GM12864 (cell line): Measurements from ENCODE around the gene TTYH2.

Experiments used
- DNase-seq: peaks from one replicate; pipeline ENCODE4 v3.0.0-alpha.2; 2011; ENCODE audit warnings: low read depth
- H3K4me3 ChIP-seq: 2 replicates; pipeline ENCODE4 v1.5.1; 2011; ENCODE audit warnings: mild to moderate bottlenecking, low read depth, low read length, control low read depth
- TF ChIP-seq, protein P1 (sequence below): IDR thresholded peaks from 2 replicates; pipeline ENCODE4 v1.5.1; 2011; ENCODE audit warnings: low read depth, mild to moderate bottlenecking, moderate library complexity, low read length, control low read depth, inconsistent platforms; ENCODE audit errors: missing control alignments

Gene TTYH2

DNA sequence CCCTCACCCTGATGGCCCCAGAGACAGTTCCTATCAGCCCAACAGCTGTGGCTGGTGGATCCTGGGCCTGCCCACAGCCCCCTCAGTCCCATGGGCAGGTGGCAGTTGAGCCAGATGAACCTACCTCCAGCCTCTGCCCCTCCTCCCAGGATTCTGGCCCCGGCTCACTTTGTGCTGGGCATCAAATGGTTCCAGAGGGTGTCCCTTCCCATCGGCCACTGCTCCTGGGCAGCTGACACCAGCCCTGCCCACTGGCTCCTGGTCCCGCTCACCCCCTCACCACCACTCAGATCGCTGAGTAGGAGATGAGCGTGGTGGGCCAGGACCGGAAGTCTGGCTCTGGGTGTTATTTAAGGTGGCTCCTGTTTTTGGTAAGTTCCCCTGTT lies 2.0 kb downstream of the TTYH2 start:
- no peak overlapping the region for H3K4me3 ChIP-seq
- TF ChIP-seq, protein P1, sequence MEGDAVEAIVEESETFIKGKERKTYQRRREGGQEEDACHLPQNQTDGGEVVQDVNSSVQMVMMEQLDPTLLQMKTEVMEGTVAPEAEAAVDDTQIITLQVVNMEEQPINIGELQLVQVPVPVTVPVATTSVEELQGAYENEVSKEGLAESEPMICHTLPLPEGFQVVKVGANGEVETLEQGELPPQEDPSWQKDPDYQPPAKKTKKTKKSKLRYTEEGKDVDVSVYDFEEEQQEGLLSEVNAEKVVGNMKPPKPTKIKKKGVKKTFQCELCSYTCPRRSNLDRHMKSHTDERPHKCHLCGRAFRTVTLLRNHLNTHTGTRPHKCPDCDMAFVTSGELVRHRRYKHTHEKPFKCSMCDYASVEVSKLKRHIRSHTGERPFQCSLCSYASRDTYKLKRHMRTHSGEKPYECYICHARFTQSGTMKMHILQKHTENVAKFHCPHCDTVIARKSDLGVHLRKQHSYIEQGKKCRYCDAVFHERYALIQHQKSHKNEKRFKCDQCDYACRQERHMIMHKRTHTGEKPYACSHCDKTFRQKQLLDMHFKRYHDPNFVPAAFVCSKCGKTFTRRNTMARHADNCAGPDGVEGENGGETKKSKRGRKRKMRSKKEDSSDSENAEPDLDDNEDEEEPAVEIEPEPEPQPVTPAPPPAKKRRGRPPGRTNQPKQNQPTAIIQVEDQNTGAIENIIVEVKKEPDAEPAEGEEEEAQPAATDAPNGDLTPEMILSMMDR: no peak
- DNase-seq: no peak

DNA sequence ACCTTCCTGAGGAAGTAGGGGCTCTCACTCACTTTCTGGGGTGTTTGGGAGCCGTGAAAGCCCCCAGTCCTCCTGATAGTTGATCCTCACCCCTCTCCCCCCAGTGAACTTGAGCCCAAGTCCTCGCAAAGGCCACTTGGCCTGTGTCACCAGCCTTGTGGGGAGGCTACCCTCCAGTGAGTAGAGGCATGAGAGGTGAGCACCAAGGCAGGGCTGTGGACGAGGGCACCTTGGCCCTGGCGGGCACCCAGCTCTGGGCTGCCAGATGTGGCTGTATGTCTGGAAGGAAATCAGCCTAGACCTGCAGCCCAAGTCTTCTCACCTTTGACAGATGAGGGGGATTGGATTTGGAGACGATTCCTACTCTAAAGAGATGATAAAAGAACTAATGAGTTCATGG lies 3.1 kb downstream of the TTYH2 start:
- DNase-seq: no peak
- TF ChIP-seq, protein P1: no peak
- H3K4me3 ChIP-seq: no peak overlapping the region

DNA sequence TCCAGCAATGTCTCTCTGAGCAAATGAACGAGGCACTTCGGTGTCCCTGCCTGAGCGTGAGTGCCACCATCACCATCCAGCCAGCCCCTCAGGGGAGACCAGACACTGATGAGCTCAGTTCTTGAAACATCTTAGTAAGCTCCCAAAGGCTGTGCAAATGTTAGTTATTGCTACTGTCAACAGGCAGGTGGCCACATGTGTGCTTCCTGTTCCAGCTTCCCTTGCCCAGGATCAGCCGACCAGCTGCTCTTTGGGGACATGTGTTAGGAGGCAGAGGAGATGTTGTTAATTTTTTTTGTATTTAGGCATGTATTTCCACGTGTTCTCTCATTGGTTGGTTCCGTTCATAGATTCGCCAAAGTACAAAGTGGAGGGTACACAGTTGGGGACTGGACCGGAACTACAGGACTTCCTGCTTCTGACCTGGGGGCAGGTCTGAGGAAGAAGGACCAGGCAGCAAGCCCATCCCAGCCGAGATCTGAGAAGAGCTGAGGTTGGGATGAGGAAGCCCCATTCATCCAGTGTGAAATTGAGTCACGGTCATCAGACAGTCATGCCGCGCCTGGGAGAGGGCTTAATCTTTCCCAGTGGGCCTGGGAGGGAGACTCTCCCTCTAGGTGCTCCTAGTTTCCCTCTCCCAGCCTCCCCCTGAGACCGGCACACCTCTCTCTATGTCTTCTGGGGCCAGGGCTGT lies 3.8 kb downstream of the TTYH2 start:
- TF ChIP-seq, protein P1: no peak
- no peak overlapping the region for H3K4me3 ChIP-seq
- no peak for DNase-seq

DNA sequence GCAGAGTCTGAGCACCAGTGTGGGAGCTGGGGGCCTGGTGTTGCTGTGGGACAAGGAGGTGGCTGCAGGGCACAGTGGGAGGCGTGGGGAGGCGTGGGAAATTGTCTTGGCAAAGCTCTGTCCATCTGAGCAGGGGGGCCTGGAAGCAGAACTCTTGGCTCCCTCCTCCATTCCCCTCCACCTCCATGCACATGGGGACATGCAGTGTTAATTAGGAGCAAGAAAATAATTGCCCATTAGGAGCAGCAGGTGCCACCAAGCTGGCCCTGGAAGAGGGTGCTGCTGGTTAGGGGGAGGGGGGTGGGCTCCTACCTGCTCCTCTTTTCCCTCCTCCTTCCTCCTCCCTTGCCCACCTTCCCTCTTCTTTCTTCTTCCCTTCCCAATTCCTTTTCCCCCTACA lies 4.5 kb downstream of the TTYH2 start:
- TF ChIP-seq, protein P1: no peak
- no peak overlapping the region for H3K4me3 ChIP-seq
- DNase-seq: no peak

DNA sequence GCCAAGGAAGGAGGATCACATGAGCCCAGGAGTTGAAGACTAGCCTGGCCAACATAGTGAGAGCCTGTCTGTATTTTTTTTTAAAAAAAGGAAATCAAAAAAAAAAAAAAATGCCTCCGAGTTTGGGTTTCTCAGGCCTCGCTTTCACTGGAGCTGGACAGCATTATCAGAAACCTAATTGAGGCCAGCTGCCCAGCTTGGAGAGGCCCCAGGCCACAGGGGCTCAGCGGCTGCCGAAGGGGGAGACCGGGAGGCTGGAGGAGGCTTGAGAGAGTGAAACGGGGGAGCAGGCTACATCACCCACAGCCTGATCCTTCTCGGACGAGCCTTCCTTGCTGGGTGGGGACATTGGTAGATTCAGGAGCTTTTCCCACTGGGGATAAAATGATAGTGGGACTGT lies 5.1 kb downstream of the TTYH2 start:
- DNase-seq: no peak
- TF ChIP-seq, protein P1: no peak
- H3K4me3 ChIP-seq: no peak overlapping the region

DNA sequence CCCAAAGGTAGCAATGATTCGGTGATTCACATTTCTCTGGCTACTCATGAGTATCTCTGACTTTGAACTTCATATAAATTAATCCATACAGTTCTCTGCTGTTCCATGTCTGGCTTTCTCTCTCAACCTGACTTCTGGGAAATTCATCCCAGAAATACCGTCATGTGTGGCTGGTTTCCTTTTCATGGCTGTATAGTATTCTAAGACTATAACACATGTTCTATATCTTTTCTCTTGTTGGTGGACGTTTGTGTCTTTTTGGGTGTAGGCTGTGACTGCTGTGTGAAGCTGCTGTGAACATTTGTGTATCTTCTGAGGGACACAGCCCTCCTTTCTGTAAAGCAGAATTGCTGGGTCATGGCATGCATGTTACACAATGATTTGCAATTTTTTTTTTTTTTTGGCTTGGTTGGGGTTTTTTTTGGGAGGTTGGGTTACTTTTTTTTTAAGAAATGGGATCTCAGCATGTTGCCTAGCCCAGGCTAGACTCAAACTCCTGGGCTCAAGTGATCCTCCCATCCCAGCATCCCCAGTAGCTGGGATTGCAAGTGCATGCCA lies 6.3 kb downstream of the TTYH2 start:
- H3K4me3 ChIP-seq: no peak overlapping the region
- DNase-seq: no peak
- TF ChIP-seq, protein P1: no peak

DNA sequence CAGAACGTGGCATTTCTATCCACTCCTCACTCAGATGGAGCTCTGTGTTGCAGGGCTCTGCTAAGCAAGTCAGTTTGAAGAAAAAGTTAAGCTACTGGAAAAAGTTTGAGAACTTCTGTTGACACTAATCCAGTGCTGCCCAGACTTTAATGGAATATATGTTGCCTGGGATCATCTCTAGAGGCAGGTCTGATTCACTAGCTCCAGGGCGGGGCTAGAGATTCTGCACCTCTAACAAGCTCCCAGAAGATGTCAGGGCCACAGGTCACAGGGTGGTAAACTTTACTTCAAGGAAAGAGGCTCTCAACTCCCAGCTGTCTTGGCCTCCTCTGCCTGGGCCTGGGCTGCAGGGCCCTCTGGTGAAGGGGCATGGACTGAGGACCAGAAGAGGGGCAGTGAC lies 6.8 kb downstream of the TTYH2 start:
- no peak for DNase-seq
- TF ChIP-seq, protein P1: no peak
- H3K4me3 ChIP-seq: no peak overlapping the region
